AG09319 (cell line): ENCODE measurements around the gene ERCC5.

Experiments
- DNase-seq: peaks from one replicate; pipeline ENCODE4 v3.0.0-alpha.2; 2010; ENCODE audit warnings: low read depth; ENCODE audit errors: extremely low read depth
- CTCF ChIP-seq: IDR thresholded peaks from 2 replicates; pipeline ENCODE4 v1.5.1; 2011; ENCODE audit warnings: low read depth, mild to moderate bottlenecking, inconsistent platforms, low read length, moderate library complexity

The ERCC5 gene

GRCh38 chr13:102914339-102914930 lies 68.6 kb downstream of the ERCC5 start:
- no peak for DNase-seq
- TF ChIP-seq CTCF = no peak

DNA sequence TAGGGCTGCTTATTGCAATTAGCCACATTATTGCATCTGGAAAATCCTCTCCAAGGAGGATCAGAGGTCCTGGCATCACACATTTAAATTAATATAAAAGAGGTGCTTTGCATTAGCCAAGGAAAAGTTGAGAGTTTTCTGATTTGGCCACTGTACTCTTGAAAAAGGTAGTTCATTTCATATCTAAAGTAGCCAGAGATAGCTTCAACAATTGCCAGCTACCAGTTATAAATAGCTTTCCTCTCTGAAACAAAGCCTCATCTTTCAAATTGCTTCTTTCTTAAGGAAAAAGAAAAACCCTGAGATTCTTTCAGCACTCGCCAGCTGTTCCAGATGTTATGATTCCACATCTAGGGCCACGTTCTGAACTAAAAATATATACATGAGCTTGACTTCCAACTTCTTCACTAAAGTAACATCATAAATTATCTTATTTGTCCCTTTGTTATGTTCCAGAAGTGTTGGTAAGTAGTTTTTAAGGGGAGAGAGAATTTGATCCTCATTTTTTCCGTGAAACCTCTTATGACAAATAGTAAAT lies 69.6 kb downstream of the ERCC5 start:
- TF ChIP-seq CTCF = no peak
- no peak for DNase-seq

GRCh38 chr13:102917019-102917418 lies 71.2 kb downstream of the ERCC5 start:
- TF ChIP-seq CTCF = no peak
- no peak for DNase-seq

DNA sequence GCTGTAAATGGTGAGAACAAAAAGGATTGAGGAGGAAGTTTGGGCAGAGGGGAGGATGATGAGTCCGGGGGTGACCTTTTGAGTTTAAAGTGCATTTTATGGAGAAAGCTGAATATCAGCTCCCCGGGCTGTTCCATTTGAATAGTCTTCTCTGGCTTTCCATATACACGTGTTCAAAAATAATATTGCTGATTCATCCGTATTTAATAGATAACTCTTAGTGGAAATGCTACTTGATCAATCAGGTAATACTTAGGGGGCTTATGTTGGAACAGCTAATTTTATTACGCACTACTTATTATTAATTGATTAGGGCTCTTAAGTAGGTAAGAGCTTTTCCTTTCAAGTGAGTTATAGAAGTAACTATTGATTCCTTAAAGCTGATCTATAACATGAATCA lies 76.4 kb downstream of the ERCC5 start:
- no peak for DNase-seq
- TF ChIP-seq CTCF = no peak
